NK-92 (cell line): ENCODE results near the gene CXCR3.
"Not testable (repeated sequence)": the region's sequence is repeated elsewhere in the genome, so short reads cannot be mapped to it uniquely, and the experiment has no call there.

Source experiments
- DNase-seq: peaks from one replicate; lab custom pipeline; 2025; ENCODE audit not compliant: unreplicated experiment; lab: John Stamatoyannopoulos, UW

CXCR3 gene

DNA sequence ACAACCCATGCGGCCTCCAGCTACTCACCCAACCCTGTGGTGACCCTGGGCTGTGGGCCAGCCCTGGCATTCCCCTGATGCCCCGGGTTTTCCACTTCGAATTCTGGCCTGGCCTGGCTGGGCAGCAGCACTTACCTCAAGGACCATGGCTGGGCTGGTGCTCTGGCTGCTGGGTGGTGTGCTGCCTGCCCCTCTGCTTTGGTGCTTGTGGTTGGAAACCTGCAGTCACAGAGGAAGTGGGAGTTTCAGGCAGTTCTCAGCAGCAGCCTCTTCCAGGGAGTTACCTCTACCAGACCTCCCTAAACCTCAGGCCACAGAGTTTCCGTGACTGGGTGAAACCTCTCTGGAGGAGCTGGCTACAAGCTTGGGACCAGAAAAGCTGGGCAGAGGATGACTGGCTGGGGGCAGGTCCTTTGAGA, at the start of gene CXCR3:
Gene CXCR3, minus strand, starts transcription at position 209 of the 419 bp plus-strand sequence. Its CDS starts 62 bp downstream, at position 147.
- DNase-seq = no peak

DNA sequence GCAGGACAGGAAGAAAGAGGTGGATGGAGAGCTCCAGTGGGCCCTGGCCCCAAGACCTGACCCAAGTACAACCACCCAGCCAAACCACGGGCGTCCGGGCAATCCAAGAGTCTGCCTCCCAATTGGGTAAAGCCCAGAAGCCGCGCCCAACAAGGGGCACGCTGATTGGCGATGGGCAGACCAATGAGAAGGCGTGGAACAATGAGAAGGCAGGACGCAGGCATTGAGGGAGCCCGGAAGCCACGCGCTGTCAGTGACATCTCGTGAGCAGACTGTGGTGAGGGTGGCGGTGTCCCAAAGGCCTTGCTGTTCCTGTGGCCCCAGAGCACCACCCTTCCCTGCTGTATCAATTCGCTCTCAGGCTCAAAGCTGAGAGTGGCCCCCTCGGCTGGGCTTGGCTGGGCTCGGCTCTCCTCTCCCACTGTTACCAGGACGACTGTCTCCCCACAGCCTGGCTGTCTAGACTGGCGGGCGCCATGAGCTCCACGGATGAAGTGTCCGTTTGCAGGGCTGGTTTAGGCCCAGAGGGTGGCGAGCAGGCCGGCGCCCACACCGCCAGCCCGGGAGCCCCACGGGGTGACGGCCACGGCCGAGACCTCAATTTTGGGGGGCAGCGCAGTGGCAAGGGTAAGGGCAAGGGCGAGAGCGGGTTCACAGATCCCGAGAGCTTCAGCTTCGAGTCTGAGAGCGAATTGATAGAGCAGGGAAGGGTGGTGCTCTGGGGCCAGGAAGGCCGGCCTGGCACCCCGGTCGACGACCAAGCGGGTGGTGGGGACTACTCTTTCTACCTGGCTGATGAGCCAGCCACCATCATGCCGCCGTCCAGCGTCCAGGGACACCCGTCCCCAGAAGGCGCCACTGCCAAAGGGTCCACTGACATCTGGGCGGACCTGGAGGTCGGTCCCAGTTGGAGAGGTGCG, 49.3 kb upstream of the CXCR3 start, which contains the start of gene LOC101059915:
Gene LOC101059915, plus strand, starts transcription at position 219 of the 920 bp plus-strand sequence.
- no peak for DNase-seq

DNA sequence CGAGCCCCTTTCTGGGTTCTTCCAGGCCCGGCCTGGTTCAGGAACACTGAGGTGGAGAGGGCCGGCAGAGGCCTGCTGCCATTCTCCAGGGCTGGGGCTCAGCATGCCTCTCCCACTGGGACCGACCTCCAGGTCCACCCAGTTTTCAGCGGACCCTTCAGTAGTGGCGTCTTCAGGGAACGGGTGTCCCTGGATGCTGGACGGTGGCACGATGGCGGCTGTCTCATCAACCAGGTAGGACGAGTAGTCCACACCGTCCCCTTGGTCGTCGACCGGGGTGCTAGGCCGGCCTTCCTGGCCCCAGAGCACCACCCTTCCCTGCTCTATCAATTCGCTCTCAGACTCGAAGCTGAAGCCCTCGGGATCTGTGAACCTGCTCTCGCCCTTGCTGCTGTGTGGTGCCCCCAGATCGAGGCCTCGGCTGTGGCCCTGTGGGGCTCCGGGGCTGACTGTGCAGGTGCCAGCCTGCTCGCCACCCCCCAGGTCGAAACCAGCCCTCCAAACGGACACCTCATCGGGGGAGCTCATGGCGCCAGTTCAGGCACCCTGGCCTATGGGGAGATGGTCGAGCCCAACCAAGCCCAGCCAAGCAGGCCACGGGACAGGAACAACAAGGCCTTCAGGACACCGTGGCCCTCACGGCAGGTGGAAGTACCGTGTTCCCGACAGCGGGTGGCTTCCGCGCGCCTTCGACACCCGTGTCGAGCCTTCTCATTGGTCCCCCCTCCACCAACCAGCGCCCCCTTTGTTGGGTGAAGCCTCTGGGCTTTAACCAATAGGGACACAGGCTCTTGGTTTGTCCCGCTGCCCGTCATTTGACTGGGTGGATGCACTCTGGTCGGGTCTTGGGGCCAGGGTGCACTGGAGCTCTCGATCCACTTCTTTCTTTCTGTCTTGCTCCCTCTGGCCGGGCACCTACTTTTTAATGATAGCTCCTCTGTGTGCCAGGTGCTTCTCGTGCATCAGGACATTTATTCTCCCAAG, 48.2 kb upstream of the CXCR3 start:
- no peak for DNase-seq

DNA sequence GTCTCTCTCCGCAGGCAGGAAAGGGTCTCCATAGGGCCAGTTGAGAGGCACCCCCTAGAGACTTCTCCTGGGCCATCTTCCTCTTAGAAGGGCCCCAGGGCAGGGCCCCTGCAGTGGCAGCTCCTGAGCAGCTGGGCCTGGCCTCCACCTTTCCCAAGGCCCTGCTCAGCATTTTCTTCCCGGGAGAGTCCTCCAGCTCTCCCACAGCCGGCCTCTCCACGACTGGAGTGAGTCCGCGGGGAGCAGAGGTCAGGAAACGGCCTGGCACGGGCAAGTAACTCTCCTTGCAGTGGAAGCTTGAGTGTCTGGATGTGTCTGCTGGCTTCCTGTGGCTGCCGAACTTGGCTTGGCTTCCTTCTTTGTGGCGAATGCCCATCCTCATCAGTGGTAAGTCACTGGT, 47.4 kb upstream of the CXCR3 start:
- no peak for DNase-seq

DNA sequence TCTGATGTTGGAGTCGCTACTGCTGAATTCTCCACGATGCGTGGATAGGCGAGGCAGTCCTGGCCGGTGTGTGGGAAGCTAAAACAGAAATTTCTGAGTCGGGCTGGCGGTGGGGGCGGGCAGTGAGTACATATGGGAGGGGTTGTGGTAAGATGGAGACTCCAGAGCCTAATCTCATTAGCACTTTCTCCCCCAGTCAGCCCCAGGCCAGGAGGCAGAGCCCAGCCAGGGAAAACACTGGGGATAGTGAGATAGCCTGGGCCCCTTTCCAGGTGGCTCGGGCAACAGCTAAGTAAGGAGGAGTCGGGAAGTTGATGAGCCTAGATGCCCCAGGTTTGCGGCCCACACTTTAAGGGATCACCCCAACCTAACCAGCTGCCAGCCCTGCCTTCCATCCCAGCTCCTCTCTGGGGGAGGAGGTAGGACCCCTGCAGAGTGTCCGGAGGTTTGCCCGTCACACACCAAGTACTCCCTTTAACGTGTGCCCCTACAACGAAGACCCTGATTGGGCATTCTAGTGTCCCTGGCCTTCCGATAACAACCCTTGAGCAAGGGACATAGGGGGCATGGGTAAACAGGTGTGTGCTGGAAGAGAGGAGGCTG, 46.7 kb upstream of the CXCR3 start:
- no peak for DNase-seq

DNA sequence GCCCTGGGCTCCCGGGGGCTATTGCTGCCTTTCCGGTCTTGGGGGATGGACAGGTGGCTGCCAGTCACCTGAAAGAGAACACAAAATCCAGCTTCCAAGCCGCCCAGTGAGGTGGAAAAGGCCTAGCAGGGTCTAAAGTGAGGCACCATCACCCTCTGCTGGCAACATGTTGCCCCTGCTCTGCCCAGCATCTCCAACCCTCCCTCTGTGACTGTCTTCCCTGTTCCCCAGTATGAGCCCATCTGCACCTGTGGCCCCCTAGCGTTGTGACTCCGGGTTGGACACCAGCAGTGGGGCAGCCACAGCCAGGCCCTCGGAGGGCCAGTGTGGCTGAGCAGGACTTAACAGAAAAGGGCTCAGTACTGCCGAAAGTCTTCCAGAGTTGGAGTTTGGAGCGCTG, 45.9 kb upstream of the CXCR3 start:
- not testable (repeated sequence) for DNase-seq

DNA sequence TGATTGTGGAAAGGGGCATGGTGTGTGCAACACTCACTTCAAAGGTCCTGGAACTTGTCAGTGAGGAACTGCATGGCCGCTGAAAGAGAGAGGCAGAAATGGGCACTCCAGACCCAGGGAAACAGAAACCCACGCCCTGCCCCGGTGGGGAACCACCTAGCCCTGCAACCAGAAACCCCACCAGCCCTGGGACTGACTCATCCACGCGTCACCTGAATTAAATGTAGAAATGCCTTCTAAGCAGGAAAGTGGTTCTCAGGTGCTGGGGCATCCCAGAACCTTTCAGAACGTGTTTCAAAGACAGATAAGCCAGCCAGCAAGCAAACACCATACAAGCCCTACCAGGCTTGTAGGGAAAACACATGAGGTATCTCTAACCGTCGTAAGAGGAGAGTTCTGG, 44.9 kb upstream of the CXCR3 start:
- not testable (repeated sequence) for DNase-seq

DNA sequence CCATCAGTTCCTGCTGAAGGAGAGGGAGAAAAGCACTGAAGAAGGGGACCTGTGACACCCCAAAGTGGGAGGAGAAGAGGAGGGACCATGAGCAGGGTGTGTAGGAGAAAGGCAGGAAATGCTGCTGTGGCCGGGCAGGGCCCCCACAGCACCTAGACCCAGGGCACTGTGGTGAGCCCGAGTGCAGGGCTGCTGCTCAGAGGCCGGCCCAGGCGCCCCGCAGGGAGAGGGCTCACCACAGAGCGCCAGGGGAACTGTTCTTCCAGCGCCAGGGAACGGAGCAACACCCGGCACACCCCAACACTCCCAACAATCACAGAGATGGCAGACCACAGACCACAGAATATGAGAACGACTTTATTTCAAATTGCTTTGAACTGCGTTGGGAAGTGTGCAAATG, 44.3 kb upstream of the CXCR3 start:
- DNase-seq = not testable (repeated sequence)

DNA sequence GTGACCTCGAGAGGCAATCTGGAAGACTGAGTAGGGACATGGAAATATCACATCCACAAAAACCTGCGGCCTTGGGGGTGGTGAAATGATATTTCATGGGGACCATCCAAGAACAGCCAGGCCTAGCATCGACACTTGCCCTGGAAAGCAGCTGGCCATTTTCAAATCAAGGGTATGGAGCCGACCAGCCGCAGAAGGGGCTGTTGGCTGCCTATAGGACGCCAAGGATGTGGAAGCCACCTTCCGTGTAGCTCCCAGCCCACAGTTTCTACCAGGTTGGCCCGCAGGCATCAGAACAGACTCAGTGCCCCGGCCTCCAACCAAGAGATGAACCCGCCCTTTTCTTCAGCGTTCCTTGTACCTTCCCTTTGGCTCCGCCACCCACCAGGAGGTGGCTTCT, 43.6 kb upstream of the CXCR3 start:
- DNase-seq = no peak

DNA sequence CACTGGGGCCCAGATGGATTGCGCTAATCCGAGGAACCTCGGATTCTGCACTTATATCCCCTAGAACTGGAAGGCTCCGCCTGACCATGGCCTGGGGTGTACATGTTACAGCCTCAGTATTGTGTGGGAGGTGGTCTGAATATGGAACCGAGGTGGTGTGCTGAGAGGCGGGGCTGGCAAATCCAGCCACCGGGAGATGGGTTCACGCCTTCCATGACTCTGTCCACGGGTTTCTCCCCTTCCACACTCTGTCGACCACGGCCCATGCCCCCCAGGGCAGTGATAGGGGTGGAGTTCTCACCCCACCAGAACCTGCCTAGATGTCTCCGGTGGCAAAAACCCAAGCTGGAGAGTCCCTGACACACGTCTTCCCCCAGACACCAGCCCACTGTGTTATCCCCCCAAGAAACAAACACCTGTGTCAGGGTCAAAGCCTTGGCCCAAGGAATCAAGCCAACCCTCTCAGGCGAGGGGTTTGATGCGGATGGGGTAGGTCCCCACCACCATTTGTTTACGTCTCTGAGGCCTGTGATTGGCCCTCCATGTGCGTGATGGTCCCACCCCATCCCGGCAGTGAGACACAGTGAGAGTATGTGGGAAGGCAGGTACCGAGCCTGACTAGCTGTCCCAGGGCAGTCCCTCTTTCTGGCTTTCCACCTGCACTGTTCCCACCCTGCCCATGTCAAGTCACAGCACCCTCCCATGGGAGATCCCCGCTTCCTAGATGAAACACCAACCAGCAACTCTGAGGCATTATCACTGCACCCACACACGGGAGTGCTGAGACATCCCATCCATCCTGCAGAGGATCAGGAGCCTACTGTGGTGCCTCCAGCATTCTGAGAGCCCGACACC, 42.5 kb upstream of the CXCR3 start:
- DNase-seq = no peak

DNA sequence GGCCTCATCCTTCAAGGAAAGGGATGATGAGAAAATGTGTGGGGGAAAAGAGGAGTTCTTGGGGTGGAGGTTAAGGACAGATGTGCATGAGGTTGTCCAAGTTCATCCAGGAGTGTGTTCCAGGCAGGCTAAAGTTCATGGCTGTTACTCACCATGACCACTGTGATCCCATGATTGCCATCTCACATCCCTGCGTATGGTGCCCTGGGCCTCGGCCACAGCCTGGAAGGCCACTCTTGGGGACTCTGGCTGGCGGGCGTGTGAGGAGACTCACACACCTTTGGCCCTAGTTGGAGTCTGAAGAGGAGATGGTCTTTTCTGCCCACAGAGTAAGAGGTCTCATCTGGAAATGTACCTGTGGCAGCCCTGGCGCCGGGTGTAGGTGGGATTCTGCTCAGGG, 41.6 kb upstream of the CXCR3 start:
- DNase-seq = no peak

DNA sequence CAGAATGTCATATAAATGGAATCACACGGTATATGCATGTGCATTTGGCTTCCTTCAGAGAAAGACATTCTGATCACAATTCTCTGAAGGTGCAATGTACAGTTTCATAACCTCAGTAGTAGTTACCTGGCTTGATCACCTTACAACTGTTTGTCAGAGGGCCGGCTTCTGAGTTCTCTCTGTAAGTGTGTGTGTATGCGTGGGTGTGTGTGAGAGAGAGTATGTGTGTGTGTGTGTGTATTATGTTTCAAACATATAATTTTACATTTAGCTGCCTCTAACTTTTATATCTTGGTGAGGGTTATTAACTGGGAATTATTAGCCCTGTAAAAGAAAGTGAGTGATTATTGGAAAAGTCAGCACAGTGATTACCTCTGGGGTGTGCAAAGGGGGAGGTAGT, 41.0 kb upstream of the CXCR3 start:
- no peak for DNase-seq

DNA sequence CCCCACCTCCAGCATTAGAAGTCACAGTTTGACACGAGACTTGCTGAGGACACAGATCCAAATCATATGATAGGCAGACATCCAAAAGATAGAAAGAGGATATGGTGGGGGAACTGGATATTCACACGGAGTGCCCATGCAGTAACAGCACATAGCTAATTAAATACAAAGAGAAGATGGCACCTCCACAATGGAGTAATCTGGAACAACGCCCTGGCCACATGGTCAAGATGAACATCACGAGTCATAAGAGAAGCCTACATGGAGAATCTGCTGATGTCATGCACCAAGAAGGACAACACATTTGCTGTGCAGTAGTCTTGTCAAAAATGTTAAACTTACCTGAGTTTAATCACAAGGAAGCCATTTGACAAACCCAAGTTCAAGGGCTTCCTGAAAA, 39.0 kb upstream of the CXCR3 start:
- DNase-seq = no peak

DNA sequence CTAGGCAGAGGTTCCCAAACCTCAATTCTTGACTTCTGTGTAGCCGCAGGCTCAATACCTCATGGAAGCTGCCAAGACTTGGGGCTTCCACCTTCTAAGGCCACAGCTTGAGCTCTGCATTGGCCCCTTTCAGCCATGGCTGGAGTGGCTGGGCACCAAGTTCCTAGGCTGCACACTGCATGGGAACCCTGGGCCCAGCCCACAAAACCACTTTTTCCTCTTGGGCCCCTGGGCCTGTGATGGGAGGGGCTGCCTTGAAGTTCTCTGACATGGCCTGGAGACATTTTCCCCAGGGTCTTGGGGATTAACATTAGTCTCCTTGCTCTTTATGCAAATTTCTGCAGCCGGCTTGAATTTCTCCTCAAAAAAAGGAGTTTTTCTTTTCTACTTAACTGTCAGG, 35.0 kb upstream of the CXCR3 start:
- no peak for DNase-seq

DNA sequence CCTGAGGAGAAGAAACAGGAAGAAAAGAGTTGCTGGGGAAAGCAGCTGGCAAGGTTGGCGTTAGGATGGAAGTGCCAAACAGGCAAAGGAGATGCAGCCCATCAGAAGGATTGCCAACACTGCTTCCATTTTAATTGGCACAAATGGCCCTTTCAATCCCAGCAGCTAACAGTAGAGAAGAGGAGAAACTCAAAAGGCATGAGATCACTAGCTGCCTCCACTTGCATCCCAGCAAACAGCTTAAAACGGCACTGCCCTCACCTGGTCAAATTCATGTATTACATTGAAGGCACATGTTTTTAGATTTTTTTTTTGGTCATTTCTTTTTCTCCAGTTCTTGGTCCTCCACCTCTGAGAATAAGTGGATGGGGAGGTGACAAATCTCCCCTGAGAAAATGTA, 34.1 kb upstream of the CXCR3 start:
- no peak for DNase-seq

DNA sequence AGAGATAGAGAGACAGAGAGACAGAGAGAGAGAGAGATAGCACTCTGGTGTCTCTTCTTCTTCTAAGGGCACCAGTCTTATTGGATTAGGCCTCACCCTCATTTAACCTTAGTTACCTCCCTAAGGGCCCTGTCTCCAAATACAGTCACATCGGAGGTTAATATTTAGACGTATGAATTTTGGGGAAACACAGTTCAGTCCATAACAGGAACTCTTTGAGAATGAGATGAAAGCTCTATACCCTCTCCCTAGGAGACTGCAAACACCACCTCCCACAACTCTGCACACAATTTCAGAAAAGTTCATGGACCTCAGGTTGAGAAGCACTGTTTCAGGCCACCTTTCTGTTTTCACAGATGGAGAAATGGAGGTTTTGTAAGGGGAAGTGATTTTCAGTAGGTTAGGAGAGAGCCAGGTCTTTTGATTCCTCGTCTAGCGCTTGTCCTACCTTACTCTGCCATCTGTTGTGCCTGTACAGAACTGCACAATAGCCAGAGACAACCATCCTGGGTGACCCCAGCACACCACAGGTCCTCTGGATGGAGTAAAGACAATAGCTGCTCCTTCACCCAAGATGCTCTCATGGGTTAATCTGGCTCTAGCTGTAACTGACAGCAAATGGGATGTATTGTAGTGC, 32.1 kb upstream of the CXCR3 start:
- DNase-seq = no peak

DNA sequence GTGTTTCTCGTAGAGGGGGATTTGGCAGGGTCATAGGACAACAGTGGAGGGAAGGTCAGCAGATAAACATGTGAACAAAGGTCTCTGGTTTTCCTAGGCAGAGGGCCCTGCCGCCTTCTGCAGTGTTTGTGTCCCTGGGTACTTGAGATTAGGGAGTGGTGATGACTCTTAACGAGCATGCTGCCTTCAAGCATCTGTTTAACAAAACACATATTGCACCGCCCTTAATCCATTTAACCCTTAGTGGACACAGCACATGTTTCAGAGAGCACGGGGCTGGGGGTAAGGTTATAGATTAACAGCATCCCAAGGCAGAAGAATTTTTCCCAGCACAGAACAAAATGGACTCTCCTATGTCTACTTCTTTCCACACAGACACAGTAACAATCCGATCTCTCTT, 26.1 kb upstream of the CXCR3 start:
- DNase-seq = not testable (repeated sequence)

DNA sequence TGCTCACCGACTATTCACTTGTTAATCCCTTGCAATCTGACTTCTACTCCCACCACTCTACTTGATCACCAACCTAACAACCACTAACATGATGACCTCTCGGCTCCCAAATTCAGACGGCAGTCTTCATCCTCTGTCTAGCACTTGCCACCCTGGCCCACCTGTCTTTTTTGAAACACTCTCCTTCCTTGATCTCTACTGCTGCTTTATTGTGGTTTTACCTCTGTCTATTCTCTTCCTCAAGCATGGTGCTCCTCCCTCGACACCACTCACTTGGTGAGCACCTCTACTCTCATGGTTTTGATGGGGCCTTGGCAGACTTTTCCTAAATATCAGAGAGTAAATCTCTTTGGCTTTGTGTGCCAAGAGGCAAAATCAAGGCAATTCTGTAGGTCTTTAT, 21.7 kb upstream of the CXCR3 start:
- DNase-seq = no peak

DNA sequence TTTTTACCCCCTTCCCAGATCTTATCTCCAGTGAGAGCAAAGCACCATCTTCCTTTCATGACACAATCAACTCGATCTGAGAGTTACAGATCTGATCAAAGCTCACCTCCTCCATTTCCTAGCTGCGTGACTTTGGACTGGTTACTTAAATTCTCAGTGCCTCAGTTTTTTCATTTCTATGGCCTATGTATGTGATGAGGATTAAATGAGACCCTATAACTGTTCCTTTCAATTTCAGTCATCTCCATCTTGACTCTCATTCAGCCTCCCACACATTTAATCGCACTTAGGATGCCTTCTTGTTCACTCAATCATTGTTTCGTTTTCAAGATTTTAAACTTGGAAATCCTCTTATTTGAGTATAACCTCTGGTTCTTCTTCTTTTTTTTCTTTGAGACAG, 20.1 kb upstream of the CXCR3 start:
- no peak for DNase-seq

DNA sequence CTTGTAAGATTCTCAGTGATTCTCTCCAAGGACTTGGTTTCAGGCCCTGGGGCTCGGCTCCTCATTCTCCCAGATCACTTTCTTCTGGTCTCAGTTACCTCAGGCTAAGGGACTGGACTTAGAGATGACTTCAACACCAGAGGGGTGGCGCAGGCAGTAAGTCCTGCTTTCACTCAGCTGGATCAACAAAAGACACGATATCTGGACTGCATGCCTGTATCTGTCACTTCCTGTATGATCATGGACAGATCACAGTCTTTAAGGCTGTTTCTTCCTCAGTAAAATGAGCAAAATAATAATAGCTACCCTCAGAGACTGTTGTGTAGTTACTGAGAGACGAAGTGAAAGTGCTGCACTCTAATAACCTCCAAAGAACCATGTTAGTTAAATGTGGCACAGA, 19.5 kb upstream of the CXCR3 start:
- no peak for DNase-seq
